SK-N-MC (cell line): ENCODE data around the gene RUNX1.

ENCODE experiments used
- EZH2 ChIP-seq: fragments of 200-600 bp; sonication (generic); IDR thresholded peaks from one replicate; pipeline ENCODE4 v1.6.1; 2017; ENCODE audit warnings: antibody characterized with exemption
- POLR2AphosphoS5 ChIP-seq: IDR thresholded peaks from 2 replicates; pipeline ENCODE4 v1.6.1; 2012; ENCODE audit warnings: mild to moderate bottlenecking, low read depth, low read length, borderline replicate concordance

DNA sequence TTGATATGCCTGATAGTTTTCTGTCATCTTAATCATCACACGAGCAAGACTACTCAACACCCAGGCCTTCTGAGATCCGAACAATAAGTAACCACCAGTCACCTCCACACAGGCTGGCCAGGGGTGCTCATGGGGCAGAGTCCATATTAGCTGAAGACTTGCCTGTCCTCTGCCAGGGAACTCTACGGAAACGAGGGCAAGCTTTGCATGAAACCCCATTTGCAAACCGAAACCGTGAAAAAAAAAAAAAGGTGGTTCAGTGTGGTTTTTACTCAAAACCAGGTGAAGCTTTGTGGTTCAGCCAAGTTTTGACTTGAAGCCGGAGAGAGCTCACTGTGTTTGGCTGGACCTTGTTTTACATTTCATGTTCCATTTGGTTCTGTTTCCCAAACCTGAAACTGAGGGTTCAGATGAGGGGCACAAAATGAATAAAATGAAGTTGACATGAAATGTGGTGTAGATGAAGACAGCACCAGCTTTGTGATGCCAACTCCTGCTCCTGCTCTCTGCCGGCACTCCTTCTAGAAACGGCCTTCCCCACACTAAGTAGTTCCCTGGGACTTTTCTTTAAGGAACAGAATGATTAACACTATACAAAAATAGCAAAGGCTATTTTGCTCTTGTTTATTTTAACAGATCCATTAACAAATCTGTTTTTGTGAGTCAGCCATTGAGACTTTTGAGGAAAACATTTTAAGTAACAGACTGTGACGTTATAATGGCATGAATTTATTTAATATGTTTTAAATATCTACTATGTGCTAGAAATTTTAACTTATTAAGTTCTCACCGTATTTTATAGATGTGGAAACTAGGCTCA, 74.7 kb downstream of the RUNX1 start:
- TF ChIP-seq POLR2AphosphoS5, result no peak
- no peak for TF ChIP-seq EZH2
